ENCODE results near the gene ZNF225. TPM values are rescaled to one million over a fixed set of nuclear protein-coding genes. Genes with fewer than 3 reads are reported as not detected.
A peak's percentile ranks its signal among the peaks of the same experiment; 100 is the strongest.

Gene ZNF225
- total RNA-seq, 1 experiment from 2014 or later = 3.5 TPM

DNA sequence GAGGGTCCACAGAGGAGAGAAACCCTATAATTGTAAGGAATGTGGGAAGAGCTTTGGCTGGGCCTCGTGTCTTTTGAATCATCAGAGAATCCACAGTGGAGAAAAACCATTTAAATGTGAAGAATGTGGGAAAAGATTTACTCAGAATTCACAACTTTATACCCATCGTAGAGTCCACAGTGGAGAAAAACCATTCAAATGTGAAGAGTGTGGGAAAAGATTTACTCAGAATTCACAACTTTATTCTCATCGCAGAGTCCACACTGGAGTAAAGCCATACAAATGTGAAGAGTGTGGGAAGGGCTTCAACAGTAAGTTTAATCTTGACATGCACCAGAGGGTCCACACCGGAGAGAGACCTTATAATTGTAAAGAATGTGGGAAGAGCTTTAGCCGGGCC lies 18.8 kb downstream of the ZNF225 start:
- peaks cover 28% of the 10 kb centered on the region; the same call in 1 of the 2 replicates for H3K9me3 ChIP-seq (ENCODE audit: control insufficient read depth, insufficient read depth, low read depth, low read length)
- ATAC-seq = no peak
- no TSS peak for BruUV-seq (replicated peaks)
- in situ Hi-C loops (cut with HindIII; ENCODE audit: low pct_unique_long_range_greater_than_20kb, low sequenced_read_pairs) (no loop called here), intact Hi-C loops (cut with micrococcal nuclease; ENCODE audit: unreplicated experiment) (no loop called here)
- no peak overlapping the region for H3K4me3 ChIP-seq (ENCODE audit: low read depth in 2 of 2, low read length in 2 of 2)
- H3K27ac ChIP-seq (ENCODE audit: low read length) = no peak overlapping the region
- no peaks in the 10 kb centered on the region for H3K27me3 ChIP-seq (ENCODE audit: control insufficient read depth, insufficient read depth, low read length)
- TF ChIP-seq, protein P1, sequence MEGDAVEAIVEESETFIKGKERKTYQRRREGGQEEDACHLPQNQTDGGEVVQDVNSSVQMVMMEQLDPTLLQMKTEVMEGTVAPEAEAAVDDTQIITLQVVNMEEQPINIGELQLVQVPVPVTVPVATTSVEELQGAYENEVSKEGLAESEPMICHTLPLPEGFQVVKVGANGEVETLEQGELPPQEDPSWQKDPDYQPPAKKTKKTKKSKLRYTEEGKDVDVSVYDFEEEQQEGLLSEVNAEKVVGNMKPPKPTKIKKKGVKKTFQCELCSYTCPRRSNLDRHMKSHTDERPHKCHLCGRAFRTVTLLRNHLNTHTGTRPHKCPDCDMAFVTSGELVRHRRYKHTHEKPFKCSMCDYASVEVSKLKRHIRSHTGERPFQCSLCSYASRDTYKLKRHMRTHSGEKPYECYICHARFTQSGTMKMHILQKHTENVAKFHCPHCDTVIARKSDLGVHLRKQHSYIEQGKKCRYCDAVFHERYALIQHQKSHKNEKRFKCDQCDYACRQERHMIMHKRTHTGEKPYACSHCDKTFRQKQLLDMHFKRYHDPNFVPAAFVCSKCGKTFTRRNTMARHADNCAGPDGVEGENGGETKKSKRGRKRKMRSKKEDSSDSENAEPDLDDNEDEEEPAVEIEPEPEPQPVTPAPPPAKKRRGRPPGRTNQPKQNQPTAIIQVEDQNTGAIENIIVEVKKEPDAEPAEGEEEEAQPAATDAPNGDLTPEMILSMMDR (IDR thresholded peaks at IDR 0.05) = no peak
- no peak for TF ChIP-seq POLR2AphosphoS5 (IDR thresholded peaks at IDR 0.05; ENCODE audit: low read depth, low read length)
- POLR2A ChIA-PET = no interaction called here
- no peak for DNase-seq (ENCODE audit: low read depth, low spot score)
- H3K36me3 ChIP-seq (ENCODE audit: control insufficient read depth, insufficient read depth, low read length) = no peaks in the 10 kb centered on the region; the same call in 1 of the 2 replicates
- CTCF ChIA-PET = no interaction called here
- H3K4me1 ChIP-seq (ENCODE audit: control insufficient read depth, insufficient read depth, low read length) = no peaks in the 10 kb centered on the region

DNA sequence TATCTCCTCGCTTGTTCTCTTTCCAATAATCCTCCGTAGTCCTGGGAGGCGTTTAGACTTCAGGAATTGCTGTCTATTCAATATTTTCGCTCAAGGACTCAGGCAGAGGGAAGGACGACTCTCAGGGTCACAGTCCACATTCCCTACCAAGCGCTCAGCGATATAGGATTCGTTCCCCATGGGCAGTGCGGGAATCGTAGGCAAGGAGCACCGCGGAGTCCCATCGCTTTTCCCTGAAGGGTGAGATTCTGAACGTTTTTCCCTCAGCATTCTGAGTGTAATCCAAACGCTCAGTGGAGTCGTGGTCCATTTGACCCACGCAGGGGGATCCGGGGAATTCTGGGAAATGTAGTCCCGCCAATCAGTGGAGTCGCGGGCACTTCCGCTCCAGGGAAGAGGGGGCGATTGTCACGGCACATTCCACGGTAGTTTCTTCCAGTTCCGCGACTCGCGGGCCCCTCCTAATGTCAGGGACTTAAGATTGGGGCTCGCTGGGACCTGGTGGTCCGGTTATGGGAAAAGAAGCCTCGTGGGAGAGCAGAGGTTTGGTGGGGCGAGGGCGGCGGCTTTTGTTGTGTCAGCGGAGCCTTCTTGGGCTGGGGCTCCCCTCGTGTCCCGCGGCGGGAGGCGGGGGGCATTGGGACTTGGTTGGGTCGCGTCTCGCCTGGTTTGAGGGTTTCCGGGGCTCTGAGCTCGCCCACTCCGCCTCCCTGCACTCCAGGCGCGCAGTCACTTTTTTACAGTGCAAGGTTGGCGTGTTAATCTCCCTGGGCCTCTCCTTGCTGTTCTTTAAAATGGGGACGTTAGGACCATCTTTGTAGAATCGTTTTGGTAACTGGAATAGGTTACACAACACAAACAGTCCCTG lies 28.2 kb downstream of the ZNF225 start, which contains the start of gene ZNF234:
TSS of gene ZNF234 (plus strand) at position 364 of the 868 bp plus-strand sequence. CDS start 3,079 bp downstream, outside the sequence.
- Histone ChIP-seq H3K4me3 (ENCODE audit: low read depth in 2 of 2, low read length in 2 of 2) (peak within 1 kb of the TSS; percentile 82 to 88), H3K27me3 (ENCODE audit: control insufficient read depth, insufficient read depth, low read length) (no peaks in the 10 kb centered on the region), H3K4me1 (ENCODE audit: control insufficient read depth, insufficient read depth, low read length) (peaks cover 3% of the 10 kb centered on the region; the same call in 1 of the 2 replicates), H3K27ac (ENCODE audit: low read length) (peak within 1 kb of the TSS; percentile 95), H3K36me3 (ENCODE audit: control insufficient read depth, insufficient read depth, low read length) (no peaks in the 10 kb centered on the region), H3K9me3 (ENCODE audit: control insufficient read depth, insufficient read depth, low read depth, low read length) (no peaks in the 10 kb centered on the region)
- in situ Hi-C loops (cut with HindIII; ENCODE audit: low pct_unique_long_range_greater_than_20kb, low sequenced_read_pairs) (no loop called here), intact Hi-C loops (cut with micrococcal nuclease; ENCODE audit: unreplicated experiment) (no loop called here)
- TSS peak; percentile 63 for BruUV-seq (replicated peaks)
- DNase-seq (ENCODE audit: low read depth, low spot score) = peak; percentile 42
- CTCF ChIA-PET = no interaction called here
- ATAC-seq = peak; percentile 97
- TF ChIP-seq, protein P1 (IDR thresholded peaks at IDR 0.05) = no peak
- TF ChIP-seq POLR2AphosphoS5 (IDR thresholded peaks at IDR 0.05; ENCODE audit: low read depth, low read length) (peak; percentile 34; the same call in 1 of the 2 replicates), TCF7L2 (IDR thresholded peaks at IDR 0.05; ENCODE audit: low read depth, low read length) (peak; percentile 44; the same call in 1 of the 2 replicates), SIN3A (IDR thresholded peaks at IDR 0.05; ENCODE audit: borderline replicate concordance, insufficient read depth, low read depth, low read length) (peak; percentile 86)
- POLR2A ChIA-PET = no interaction called here

DNA sequence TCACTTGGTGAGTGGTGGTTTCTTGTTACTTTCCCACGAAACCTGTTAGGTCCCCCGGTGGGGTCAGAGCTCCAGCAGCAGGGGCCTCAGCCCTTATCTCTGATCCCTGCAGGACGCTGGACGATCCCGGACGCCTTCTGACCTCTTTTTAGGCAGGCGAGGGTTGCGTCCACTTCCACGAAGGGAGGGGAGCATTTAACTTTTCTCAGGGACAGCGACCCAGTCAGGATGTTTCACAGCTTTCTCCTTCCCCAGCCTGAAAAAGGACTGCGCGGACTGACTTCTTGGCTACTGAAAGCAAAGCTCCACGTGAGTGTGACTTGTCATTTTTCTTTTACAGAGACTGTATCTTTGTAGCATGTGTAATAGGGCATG lies 28.8 kb downstream of the ZNF225 start:
- in situ Hi-C loops (cut with HindIII; ENCODE audit: low pct_unique_long_range_greater_than_20kb, low sequenced_read_pairs) = no loop called here
- DNase-seq (ENCODE audit: low read depth, low spot score) = no peak
- no TSS peak for BruUV-seq (replicated peaks)

More for the DNA sequence above, 28.8 kb downstream of the ZNF225 start:
- Histone ChIP-seq H3K36me3 (ENCODE audit: control insufficient read depth, insufficient read depth, low read length) (no peaks in the 10 kb centered on the region), H3K4me1 (ENCODE audit: control insufficient read depth, insufficient read depth, low read length) (peaks cover 3% of the 10 kb centered on the region; the same call in 1 of the 2 replicates), H3K9me3 (ENCODE audit: control insufficient read depth, insufficient read depth, low read depth, low read length) (no peaks in the 10 kb centered on the region), H3K27ac (ENCODE audit: low read length) (peak overlapping the region; percentile 95), H3K27me3 (ENCODE audit: control insufficient read depth, insufficient read depth, low read length) (no peaks in the 10 kb centered on the region), H3K4me3 (ENCODE audit: low read depth in 2 of 2, low read length in 2 of 2) (peak overlapping the region; percentile 82 to 88)
- ATAC-seq = peak; percentile 61
- TF ChIP-seq TCF7L2 (IDR thresholded peaks at IDR 0.05; ENCODE audit: low read depth, low read length) (no peak), SIN3A (IDR thresholded peaks at IDR 0.05; ENCODE audit: borderline replicate concordance, insufficient read depth, low read depth, low read length) (no peak), POLR2AphosphoS5 (IDR thresholded peaks at IDR 0.05; ENCODE audit: low read depth, low read length) (no peak)
- TF ChIP-seq, protein P1 (IDR thresholded peaks at IDR 0.05) = no peak
- TF ChIP-seq, protein P2, sequence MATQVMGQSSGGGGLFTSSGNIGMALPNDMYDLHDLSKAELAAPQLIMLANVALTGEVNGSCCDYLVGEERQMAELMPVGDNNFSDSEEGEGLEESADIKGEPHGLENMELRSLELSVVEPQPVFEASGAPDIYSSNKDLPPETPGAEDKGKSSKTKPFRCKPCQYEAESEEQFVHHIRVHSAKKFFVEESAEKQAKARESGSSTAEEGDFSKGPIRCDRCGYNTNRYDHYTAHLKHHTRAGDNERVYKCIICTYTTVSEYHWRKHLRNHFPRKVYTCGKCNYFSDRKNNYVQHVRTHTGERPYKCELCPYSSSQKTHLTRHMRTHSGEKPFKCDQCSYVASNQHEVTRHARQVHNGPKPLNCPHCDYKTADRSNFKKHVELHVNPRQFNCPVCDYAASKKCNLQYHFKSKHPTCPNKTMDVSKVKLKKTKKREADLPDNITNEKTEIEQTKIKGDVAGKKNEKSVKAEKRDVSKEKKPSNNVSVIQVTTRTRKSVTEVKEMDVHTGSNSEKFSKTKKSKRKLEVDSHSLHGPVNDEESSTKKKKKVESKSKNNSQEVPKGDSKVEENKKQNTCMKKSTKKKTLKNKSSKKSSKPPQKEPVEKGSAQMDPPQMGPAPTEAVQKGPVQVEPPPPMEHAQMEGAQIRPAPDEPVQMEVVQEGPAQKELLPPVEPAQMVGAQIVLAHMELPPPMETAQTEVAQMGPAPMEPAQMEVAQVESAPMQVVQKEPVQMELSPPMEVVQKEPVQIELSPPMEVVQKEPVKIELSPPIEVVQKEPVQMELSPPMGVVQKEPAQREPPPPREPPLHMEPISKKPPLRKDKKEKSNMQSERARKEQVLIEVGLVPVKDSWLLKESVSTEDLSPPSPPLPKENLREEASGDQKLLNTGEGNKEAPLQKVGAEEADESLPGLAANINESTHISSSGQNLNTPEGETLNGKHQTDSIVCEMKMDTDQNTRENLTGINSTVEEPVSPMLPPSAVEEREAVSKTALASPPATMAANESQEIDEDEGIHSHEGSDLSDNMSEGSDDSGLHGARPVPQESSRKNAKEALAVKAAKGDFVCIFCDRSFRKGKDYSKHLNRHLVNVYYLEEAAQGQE (IDR thresholded peaks at IDR 0.05; ENCODE audit: insufficient read depth in 1 of 2, low read depth in 2 of 2, low read length in 1 of 2) = no peak
- POLR2A ChIA-PET = no interaction called here
- CTCF ChIA-PET = no interaction called here
- intact Hi-C loops (cut with micrococcal nuclease; ENCODE audit: unreplicated experiment) = no loop called here

All from Panc1 (cell line).